IMR-90 (cell line): ENCODE data around the gene DDX27. TPM values are rescaled to one million over a fixed set of nuclear protein-coding genes. Genes with fewer than 3 reads are reported as not detected.

Experiments used
- ATAC-seq: fragments of 200-7000 bp; cut with Tn5 transposase; 2 replicates; pipeline ENCODE4 v1.9.1; 2020; ENCODE audit warnings: low read depth, mild to moderate bottlenecking, moderate library complexity
- BruUV-seq: library from RNA; stranded (reverse); fragments of 400-500 nt; replicated peaks from 2 replicates; lab custom pipeline; 2021; lab: Mats Ljungman, UMichigan
- CTCF ChIA-PET: fragments of 300-600 bp; formaldehyde crosslinking; extraction: SDS; loops from one replicate; lab custom pipeline; 2021; ENCODE audit warnings: antibody characterized with exemption; lab: Yijun Ruan, JAX
- POLR2A ChIA-PET: fragments of 300-600 bp; sonication (Branson Sonifier 250); formaldehyde crosslinking; loops from one replicate; lab custom pipeline; 2022; ENCODE audit warnings: antibody characterized with exemption; ENCODE audit not compliant: unreplicated experiment; lab: Charles Lee
- DNase-seq: peaks from one replicate; pipeline ENCODE4 v3.0.0; 2013
- H2AFZ ChIP-seq: replicated peaks from 2 replicates; pipeline ENCODE3; 2013; ENCODE audit warnings: low read length, mild to moderate bottlenecking; ENCODE audit not compliant: poor library complexity
- H2AK5ac ChIP-seq: 2 replicates; pipeline ENCODE4 v1.6.1; 2013; ENCODE audit warnings: low read depth, low read length, inconsistent platforms
- H2AK9ac ChIP-seq: replicated peaks from 2 replicates; pipeline ENCODE3; 2013; ENCODE audit warnings: mild to moderate bottlenecking, low read depth, low read length, moderate library complexity; ENCODE audit not compliant: poor library complexity
- H2BK120ac ChIP-seq: 2 replicates; pipeline ENCODE4 v1.6.1; 2013; ENCODE audit warnings: low read depth, low read length, inconsistent platforms
- H2BK15ac ChIP-seq: 3 replicates; pipeline ENCODE4 v1.6.1; 2013; ENCODE audit warnings: low read depth, low read length, inconsistent platforms
- H2BK20ac ChIP-seq: 2 replicates; pipeline ENCODE4 v1.6.1; 2013; ENCODE audit warnings: low read depth, mild to moderate bottlenecking, inconsistent platforms, low read length, moderate library complexity
- H2BK5ac ChIP-seq: 2 replicates; pipeline ENCODE4 v1.6.1; 2013; ENCODE audit warnings: mild to moderate bottlenecking, low read depth, low read length, inconsistent platforms; ENCODE audit not compliant: poor library complexity, severe bottlenecking
- H3K14ac ChIP-seq: replicated peaks from 2 replicates; pipeline ENCODE4 v1.6.1; 2013; ENCODE audit warnings: low read depth, low read length, inconsistent platforms
- H3K18ac ChIP-seq: 2 replicates; pipeline ENCODE4 v1.6.1; 2013; ENCODE audit warnings: low read depth, low read length, control low read depth
- H3K23ac ChIP-seq: 2 replicates; pipeline ENCODE4 v1.6.1; 2013; ENCODE audit warnings: low read depth, low read length, inconsistent platforms
- H3K27ac ChIP-seq: 2 replicates; pipeline ENCODE4 v1.5.1; 2013; ENCODE audit warnings: mild to moderate bottlenecking, control low read depth, low read length; ENCODE audit not compliant: insufficient read depth
- H3K27me3 ChIP-seq: 2 replicates; pipeline ENCODE4 v1.6.1; 2013; ENCODE audit warnings: low read length; ENCODE audit not compliant: control insufficient read depth, insufficient read depth
- H3K36me3 ChIP-seq: 2 replicates; pipeline ENCODE4 v1.6.1; 2013; ENCODE audit warnings: low read length, mixed read lengths; ENCODE audit not compliant: control insufficient read depth, insufficient read depth
- H3K4ac ChIP-seq: 2 replicates; pipeline ENCODE4 v1.6.1; 2013; ENCODE audit warnings: low read depth, low read length, inconsistent platforms
- H3K4me1 ChIP-seq: 2 replicates; pipeline ENCODE4 v1.6.1; 2013; ENCODE audit warnings: low read length, mixed read lengths; ENCODE audit not compliant: control insufficient read depth, insufficient read depth
- H3K4me2 ChIP-seq: 2 replicates; pipeline ENCODE4 v1.6.1; 2013; ENCODE audit warnings: low read depth, mild to moderate bottlenecking, control low read depth, low read length, moderate library complexity
- H3K4me3 ChIP-seq: 2 replicates; pipeline ENCODE4 v1.5.1; 2013; ENCODE audit warnings: low read depth, mild to moderate bottlenecking, control low read depth, low read length, moderate library complexity; ENCODE audit not compliant: insufficient read depth
- H3K56ac ChIP-seq: 2 replicates; pipeline ENCODE4 v1.6.1; 2013; ENCODE audit warnings: low read length, inconsistent platforms; ENCODE audit not compliant: insufficient read depth; ENCODE audit errors: extremely low read depth
- H3K79me1 ChIP-seq, 2 experiments: 2 replicates each; pipeline ENCODE4 v1.6.1; 2013; ENCODE audit warnings: low read length in 2 of 2, inconsistent platforms in 1 of 2, low read depth in 1 of 2
- H3K9ac ChIP-seq: 2 replicates; pipeline ENCODE4 v1.6.1; 2013; ENCODE audit warnings: low read depth, low read length, control low read depth
- H3K9me1 ChIP-seq: 2 replicates; pipeline ENCODE4 v1.6.1; 2013; ENCODE audit warnings: low read length, inconsistent platforms; ENCODE audit not compliant: insufficient read depth
- H3K9me3 ChIP-seq: 2 replicates; pipeline ENCODE4 v1.6.1; 2013; ENCODE audit warnings: low read length; ENCODE audit not compliant: control insufficient read depth, insufficient read depth
- H4K20me1 ChIP-seq: 2 replicates; pipeline ENCODE4 v1.6.1; 2013; ENCODE audit warnings: low read length, inconsistent platforms; ENCODE audit not compliant: insufficient read depth
- H4K5ac ChIP-seq: 2 replicates; pipeline ENCODE4 v1.6.1; 2013; ENCODE audit warnings: mild to moderate bottlenecking, low read depth, low read length, control low read depth
- H4K8ac ChIP-seq, 2 experiments: 2 replicates each; pipeline ENCODE4 v1.6.1; 2013; ENCODE audit warnings: low read depth in 2 of 2, low read length in 2 of 2, control low read depth in 1 of 2, inconsistent platforms in 1 of 2
- H4K91ac ChIP-seq: 2 replicates; pipeline ENCODE4 v1.6.1; 2013; ENCODE audit warnings: low read depth, low read length, inconsistent platforms; ENCODE audit not compliant: insufficient read depth
- BHLHE40 ChIP-seq: fragments of 150-350 bp; IDR thresholded peaks from 2 replicates; pipeline ENCODE4 v1.6.1; 2016; ENCODE audit warnings: mild to moderate bottlenecking, low read depth, low read length
- CTCF ChIP-seq: conservative IDR thresholded peaks from 2 replicates; pipeline ENCODE4 v1.5.1; 2012; ENCODE audit warnings: mild to moderate bottlenecking, low read depth, low read length, improper control_type of control experiment
- MAZ ChIP-seq: IDR thresholded peaks from 2 replicates; pipeline ENCODE4 v1.6.1; 2012; ENCODE audit warnings: low read depth, mild to moderate bottlenecking, low read length, improper control_type of control experiment, moderate library complexity, borderline replicate concordance
- MXI1 ChIP-seq: IDR thresholded peaks from 2 replicates; pipeline ENCODE4 v1.6.1; 2012; ENCODE audit warnings: low read depth, mild to moderate bottlenecking, low read length, moderate library complexity, borderline replicate concordance
- RAD21 ChIP-seq: IDR thresholded peaks from 2 replicates; pipeline ENCODE4 v1.6.1; 2012; ENCODE audit warnings: low read length, improper control_type of control experiment
- RCOR1 ChIP-seq: IDR thresholded peaks from 2 replicates; pipeline ENCODE4 v1.6.1; 2012; ENCODE audit warnings: mild to moderate bottlenecking, low read length, improper control_type of control experiment; ENCODE audit not compliant: insufficient replicate concordance
- RFX5 ChIP-seq: IDR thresholded peaks from 2 replicates; pipeline ENCODE4 v1.8.0; 2012; ENCODE audit warnings: low read depth, mild to moderate bottlenecking, low read length, moderate library complexity
- SMC3 ChIP-seq: fragments of 150-350 bp; IDR thresholded peaks from 2 replicates; pipeline ENCODE4 v1.6.1; 2016; ENCODE audit warnings: low read depth, mild to moderate bottlenecking, antibody characterized with exemption, low read length, moderate library complexity
- USF2 ChIP-seq: fragments of 150-350 bp; IDR thresholded peaks from 2 replicates; pipeline ENCODE4 v1.6.1; 2017; ENCODE audit warnings: mild to moderate bottlenecking, antibody characterized with exemption, low read length, low read depth
- WGBS, 2 experiments: methylation state at CpG; one replicate each; pipeline versions ENCODE4 v1.1.5 to v1.1.7; 2013; ENCODE audit warnings: missing lambda C conversion rate in 2 of 2; ENCODE audit not compliant: insufficient read length in 1 of 2; ENCODE audit errors: extremely low coverage in 2 of 2; 5-methylcytosine and 5-hydroxymethylcytosine counted together
- dilution Hi-C: fragments of 300-500 bp; cut with HindIII; formaldehyde crosslinking; loops from one replicate; pipeline ENCODE4 v1.14.3; 2018; ENCODE audit warnings: low sequenced_read_pairs; ENCODE audit not compliant: unreplicated experiment
- in situ Hi-C: fragments of 300-500 bp; cut with MboI; formaldehyde crosslinking; loops from 3 replicates; pipeline ENCODE4 v1.14.3; 2019; ENCODE audit warnings: low sequenced_read_pairs, inconsistent platforms, mixed read lengths
- intact Hi-C: fragments of 100-400 bp; cut with micrococcal nuclease; formaldehyde crosslinking; loops from 2 replicates; pipeline ENCODE4 v1.10.0; 2022
- polyA plus RNA-seq, 3 experiments: library from polyadenylated mRNA; depleted of rRNA; stranded (reverse); fragments of >200 nt; gene quantifications; 2 replicates each; pipeline ENCODE4 v1.2.3, GENCODE V29; 2012; ENCODE audit warnings: low replicate concordance in 1 of 3
- total RNA-seq: library from RNA; depleted of rRNA; stranded (reverse); fragments of >200 nt; gene quantifications from 2 replicates; pipeline ENCODE4 v1.2.3, GENCODE V29; 2012

The DDX27 gene
- total and polyA plus RNA-seq, 2 of the 4 experiments (the other 2 are of a cell fraction), result 33.2 to 36.7 TPM

GRCh38 chr20:49230021-49230420 is 10.8 kb downstream of the DDX27 start:
- peaks cover 61% of the 10 kb centered on the region for H3K36me3 ChIP-seq
- CTCF ChIA-PET, result no interaction called here
- no peaks in the 10 kb centered on the region for H3K27me3 ChIP-seq
- H3K9me1 ChIP-seq, result no peaks in the 10 kb centered on the region
- no peak overlapping the region for H2AFZ ChIP-seq
- dilution Hi-C loops, result no loop called here
- no peak overlapping the region for H3K4me2 ChIP-seq
- H4K8ac ChIP-seq, result no peak overlapping the region
- ATAC-seq (no peak), DNase-seq (no peak)
- H2BK20ac ChIP-seq, result no peak overlapping the region
- H2AK9ac ChIP-seq, result no peak overlapping the region
- no peak overlapping the region for H4K5ac ChIP-seq
- no peak overlapping the region for H2BK15ac ChIP-seq
- POLR2A ChIA-PET, result no interaction called here
- peaks cover 0 to 2% of the 10 kb centered on the region in 2 experiments; a peak in 1 of 4 replicates for H3K79me1 ChIP-seq
- H4K20me1 ChIP-seq, result no peaks in the 10 kb centered on the region
- H3K9ac ChIP-seq, result no peak overlapping the region
- no peak overlapping the region for H3K23ac ChIP-seq
- no peak overlapping the region for H3K14ac ChIP-seq
- H3K56ac ChIP-seq, result no peak overlapping the region
- peak overlapping the region; percentile 16 for H2BK5ac ChIP-seq
- no peak for TF ChIP-seq MXI1
- no peak for TF ChIP-seq CTCF
- TF ChIP-seq MAZ, result no peak
- no peak for TF ChIP-seq USF2
- TF ChIP-seq RFX5, result no peak
- no peak for TF ChIP-seq BHLHE40
- TF ChIP-seq RCOR1, result no peak
- TF ChIP-seq RAD21, result no peak
- no peak for TF ChIP-seq SMC3
- no peak overlapping the region for H3K18ac ChIP-seq
- WGBS, 2 experiments, result no CpG with 5 or more reads among the region's 10 CpGs
- no peak overlapping the region for H2AK5ac ChIP-seq
- peaks cover 3% of the 10 kb centered on the region; the same call in 1 of the 2 replicates for H3K4me1 ChIP-seq
- intact Hi-C loops, result no loop called here
- H3K4ac ChIP-seq, result no peak overlapping the region
- H2BK120ac ChIP-seq, result no peak overlapping the region
- no peak overlapping the region for H3K4me3 ChIP-seq
- no peaks in the 10 kb centered on the region for H3K9me3 ChIP-seq
- H3K27ac ChIP-seq, result no peak overlapping the region
- in situ Hi-C loops, result no loop called here
- BruUV-seq, result no TSS peak
- H4K91ac ChIP-seq, result no peak overlapping the region
